Measurements from ENCODE around the gene ZNF423.

Gene ZNF423

DNA sequence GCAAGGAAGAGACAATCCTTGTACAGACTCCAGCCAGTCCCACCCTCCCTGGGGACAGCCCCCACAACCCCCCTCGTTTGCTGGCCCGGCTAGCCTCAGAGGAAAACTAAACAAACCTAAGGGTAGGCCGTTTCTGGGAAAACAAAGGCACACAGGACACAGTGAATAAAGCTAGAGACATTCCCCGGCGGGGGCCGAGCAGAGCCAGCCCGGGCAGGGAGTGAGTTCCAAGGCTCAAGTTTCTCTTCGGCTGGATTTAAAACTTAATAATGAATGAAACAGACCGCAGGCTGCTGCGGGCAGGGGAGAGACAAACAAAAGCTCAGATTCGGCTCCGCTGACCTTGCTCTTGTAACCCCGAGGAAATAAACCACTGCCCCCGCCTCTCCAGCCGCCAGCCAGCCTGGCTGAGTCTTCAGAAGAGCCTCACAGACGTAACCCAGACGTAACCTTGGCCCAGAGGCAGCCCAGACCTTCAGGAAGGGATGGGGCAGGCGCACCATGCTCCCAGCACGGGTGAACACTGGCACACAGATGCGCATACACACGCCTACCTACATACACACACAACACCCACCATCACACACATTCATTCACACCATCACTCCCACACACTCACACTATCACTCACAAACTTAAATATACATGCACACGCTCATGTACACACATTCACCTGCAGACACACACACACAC lies 216.0 kb downstream of the ZNF423 start:
- TF ChIP-seq EZH2 (IDR thresholded peaks at IDR 0.05; ENCODE audit: borderline replicate concordance, low read depth, low read length, severe bottlenecking): no peak
- TF ChIP-seq, protein P1, sequence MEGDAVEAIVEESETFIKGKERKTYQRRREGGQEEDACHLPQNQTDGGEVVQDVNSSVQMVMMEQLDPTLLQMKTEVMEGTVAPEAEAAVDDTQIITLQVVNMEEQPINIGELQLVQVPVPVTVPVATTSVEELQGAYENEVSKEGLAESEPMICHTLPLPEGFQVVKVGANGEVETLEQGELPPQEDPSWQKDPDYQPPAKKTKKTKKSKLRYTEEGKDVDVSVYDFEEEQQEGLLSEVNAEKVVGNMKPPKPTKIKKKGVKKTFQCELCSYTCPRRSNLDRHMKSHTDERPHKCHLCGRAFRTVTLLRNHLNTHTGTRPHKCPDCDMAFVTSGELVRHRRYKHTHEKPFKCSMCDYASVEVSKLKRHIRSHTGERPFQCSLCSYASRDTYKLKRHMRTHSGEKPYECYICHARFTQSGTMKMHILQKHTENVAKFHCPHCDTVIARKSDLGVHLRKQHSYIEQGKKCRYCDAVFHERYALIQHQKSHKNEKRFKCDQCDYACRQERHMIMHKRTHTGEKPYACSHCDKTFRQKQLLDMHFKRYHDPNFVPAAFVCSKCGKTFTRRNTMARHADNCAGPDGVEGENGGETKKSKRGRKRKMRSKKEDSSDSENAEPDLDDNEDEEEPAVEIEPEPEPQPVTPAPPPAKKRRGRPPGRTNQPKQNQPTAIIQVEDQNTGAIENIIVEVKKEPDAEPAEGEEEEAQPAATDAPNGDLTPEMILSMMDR (IDR thresholded peaks at IDR 0.05; ENCODE audit: borderline replicate concordance, extremely low read depth, low read length, poor library complexity, severe bottlenecking): no peak
- no peaks in the 10 kb centered on the region for H3K27me3 ChIP-seq (ENCODE audit: insufficient read depth, low read length, poor library complexity)
- no peak overlapping the region for H3K9ac ChIP-seq (ENCODE audit: low read depth, low read length)
- H3K36me3 ChIP-seq (ENCODE audit: insufficient read depth, low read length): no peaks in the 10 kb centered on the region
- no peaks in the 10 kb centered on the region for H3K79me2 ChIP-seq (ENCODE audit: insufficient read depth, low read length)
- H3K9me3 ChIP-seq (ENCODE audit: insufficient read depth, low read length, severe bottlenecking): no peaks in the 10 kb centered on the region
- DNase-seq (no peak), ATAC-seq (ENCODE audit: insufficient read depth, low read depth) (no peak)
- no peak overlapping the region for H3K4me3 ChIP-seq (ENCODE audit: low read depth in 1 of 2, low read length in 2 of 2)
- H3K27ac ChIP-seq (ENCODE audit: low read length): peak overlapping the region; percentile 67
- H3K4me2 ChIP-seq (ENCODE audit: insufficient read depth, low read length): 0 out of 2 replicates have a peak overlapping the region, but pooled peaks have one; percentile 23
- H3K4me1 ChIP-seq (ENCODE audit: insufficient read depth, low read length): peaks cover 72% of the 10 kb centered on the region
- H4K20me1 ChIP-seq (ENCODE audit: insufficient read depth, low read length): no peaks in the 10 kb centered on the region
- H2AFZ ChIP-seq (ENCODE audit: low read depth, low read length): no peak overlapping the region

DNA sequence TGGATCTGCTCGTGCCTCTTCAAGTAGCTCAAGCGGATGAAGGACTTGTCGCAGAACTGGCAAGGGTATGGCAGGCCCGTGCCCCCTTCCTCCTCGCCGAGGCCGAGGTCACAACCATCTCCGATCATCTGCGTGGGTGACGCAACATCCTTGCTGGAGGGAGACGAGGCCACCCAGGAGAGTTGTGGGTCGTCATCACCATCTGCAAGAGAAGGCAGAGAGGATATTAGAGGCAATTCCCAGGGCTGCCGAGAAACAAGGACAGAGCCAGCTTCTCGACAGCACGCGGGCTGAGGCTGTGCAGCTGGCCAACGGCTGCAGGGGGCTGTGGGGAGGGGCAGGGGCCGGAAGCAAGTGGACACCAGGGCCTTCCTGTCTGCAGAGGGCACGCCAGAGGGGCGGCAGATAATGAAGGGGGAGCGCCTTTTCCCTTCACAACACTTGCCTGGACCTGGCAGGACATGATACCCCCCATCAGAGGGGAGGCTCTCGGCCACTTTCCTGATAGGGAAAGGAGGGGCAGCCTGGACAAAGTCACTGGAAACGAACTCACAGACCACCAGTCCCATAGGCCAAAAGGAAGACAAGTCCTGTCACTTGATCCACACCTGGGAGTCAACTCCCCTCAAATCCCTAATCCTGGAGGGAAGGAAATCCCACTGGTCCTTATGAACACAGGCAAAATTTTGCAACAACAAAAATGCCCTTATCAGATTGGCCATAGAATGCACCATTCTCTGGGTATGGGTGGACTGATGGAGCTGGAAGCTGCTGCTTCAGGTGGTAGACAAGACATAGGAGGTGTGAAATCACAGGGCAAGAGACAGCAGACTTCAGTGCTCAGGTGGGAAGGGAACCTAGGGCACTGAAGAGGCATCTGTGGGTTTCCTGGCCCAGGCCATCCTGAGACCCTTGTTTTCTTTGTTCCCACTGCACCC lies 217.0 kb downstream of the ZNF423 start:
- Histone ChIP-seq H4K20me1 (ENCODE audit: insufficient read depth, low read length) (no peaks in the 10 kb centered on the region), H3K27ac (ENCODE audit: low read length) (peak overlapping the region; percentile 67), H3K79me2 (ENCODE audit: insufficient read depth, low read length) (no peaks in the 10 kb centered on the region), H3K27me3 (ENCODE audit: insufficient read depth, low read length, poor library complexity) (no peaks in the 10 kb centered on the region), H3K4me2 (ENCODE audit: insufficient read depth, low read length) (no peak overlapping the region), H3K4me1 (ENCODE audit: insufficient read depth, low read length) (peaks cover 79% of the 10 kb centered on the region), H3K4me3 (ENCODE audit: low read depth in 1 of 2, low read length in 2 of 2) (no peak overlapping the region), H3K36me3 (ENCODE audit: insufficient read depth, low read length) (no peaks in the 10 kb centered on the region), H3K9me3 (ENCODE audit: insufficient read depth, low read length, severe bottlenecking) (no peaks in the 10 kb centered on the region), H3K9ac (ENCODE audit: low read depth, low read length) (no peak overlapping the region), H2AFZ (ENCODE audit: low read depth, low read length) (no peak overlapping the region)
- no peak for ATAC-seq (ENCODE audit: insufficient read depth, low read depth)
- no peak for DNase-seq
- TF ChIP-seq, protein P1 (IDR thresholded peaks at IDR 0.05; ENCODE audit: borderline replicate concordance, extremely low read depth, low read length, poor library complexity, severe bottlenecking): no peak
- TF ChIP-seq EZH2 (IDR thresholded peaks at IDR 0.05; ENCODE audit: borderline replicate concordance, low read depth, low read length, severe bottlenecking): no peak

DNA sequence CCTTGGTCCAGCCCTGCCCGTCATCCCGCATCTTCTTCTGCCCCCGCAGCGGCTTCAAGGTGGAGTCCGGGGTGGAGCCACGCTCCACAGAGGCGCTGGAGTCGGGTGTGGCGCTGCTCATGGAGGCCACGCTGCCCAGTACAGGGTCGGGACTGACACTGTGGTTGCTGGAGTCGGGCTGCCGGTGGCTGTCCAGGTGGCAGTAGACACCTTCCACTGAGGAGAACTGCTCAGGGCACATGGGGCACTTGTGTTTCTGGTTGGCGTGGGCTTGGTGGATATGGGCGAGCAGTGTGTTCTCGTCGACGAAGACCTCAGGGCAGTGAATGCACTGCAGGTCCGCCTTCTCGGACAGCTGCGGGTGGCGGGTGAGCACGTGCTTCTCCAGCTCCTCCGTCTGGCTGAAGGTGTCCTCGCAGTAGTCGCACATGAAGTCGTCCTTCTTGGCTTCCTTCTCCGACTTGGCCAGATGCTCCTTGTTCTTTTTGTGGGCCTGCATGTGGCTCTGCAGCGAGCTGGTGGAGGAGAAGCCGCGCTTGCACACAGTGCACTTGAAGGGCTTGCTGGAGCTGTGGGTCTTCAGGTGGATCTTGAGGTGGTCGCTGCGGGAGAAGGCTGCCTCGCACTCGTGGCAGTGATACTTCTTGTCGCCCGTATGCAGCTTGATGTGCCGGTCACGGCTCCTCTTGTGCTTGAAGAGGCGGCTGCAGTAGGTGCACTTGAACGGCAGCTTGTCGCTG lies 217.8 kb downstream of the ZNF423 start:
- H3K4me3 ChIP-seq (ENCODE audit: low read depth in 1 of 2, low read length in 2 of 2): no peak overlapping the region
- ATAC-seq (ENCODE audit: insufficient read depth, low read depth): no peak
- H2AFZ ChIP-seq (ENCODE audit: low read depth, low read length): no peak overlapping the region
- no peak overlapping the region for H3K4me2 ChIP-seq (ENCODE audit: insufficient read depth, low read length)
- no peaks in the 10 kb centered on the region for H4K20me1 ChIP-seq (ENCODE audit: insufficient read depth, low read length)
- no peak overlapping the region for H3K9ac ChIP-seq (ENCODE audit: low read depth, low read length)
- no peaks in the 10 kb centered on the region for H3K27me3 ChIP-seq (ENCODE audit: insufficient read depth, low read length, poor library complexity)
- TF ChIP-seq, protein P1 (IDR thresholded peaks at IDR 0.05; ENCODE audit: borderline replicate concordance, extremely low read depth, low read length, poor library complexity, severe bottlenecking): no peak
- TF ChIP-seq EZH2 (IDR thresholded peaks at IDR 0.05; ENCODE audit: borderline replicate concordance, low read depth, low read length, severe bottlenecking): no peak
- H3K27ac ChIP-seq (ENCODE audit: low read length): peak overlapping the region; percentile 9; the same call in 1 of the 2 replicates
- peaks cover 79% of the 10 kb centered on the region for H3K4me1 ChIP-seq (ENCODE audit: insufficient read depth, low read length)
- DNase-seq: no peak
- no peaks in the 10 kb centered on the region for H3K9me3 ChIP-seq (ENCODE audit: insufficient read depth, low read length, severe bottlenecking)
- no peaks in the 10 kb centered on the region for H3K79me2 ChIP-seq (ENCODE audit: insufficient read depth, low read length)
- H3K36me3 ChIP-seq (ENCODE audit: insufficient read depth, low read length): no peaks in the 10 kb centered on the region
